C4-2B (cell line): Measurements from ENCODE around the gene GMEB1.

Experiments used
- H3K27ac ChIP-seq: fragments of 450-650 bp; 2 replicates; pipeline ENCODE4 v1.5.1; 2017
- CTCF ChIP-seq: fragments of 450-650 bp; conservative IDR thresholded peaks from 2 replicates; pipeline ENCODE4 v1.5.1; 2017; ENCODE audit warnings: mild to moderate bottlenecking
- ZFX ChIP-seq: fragments of 450-650 bp; IDR thresholded peaks from 2 replicates; pipeline ENCODE4 v1.6.1; 2017

The GMEB1 gene

DNA sequence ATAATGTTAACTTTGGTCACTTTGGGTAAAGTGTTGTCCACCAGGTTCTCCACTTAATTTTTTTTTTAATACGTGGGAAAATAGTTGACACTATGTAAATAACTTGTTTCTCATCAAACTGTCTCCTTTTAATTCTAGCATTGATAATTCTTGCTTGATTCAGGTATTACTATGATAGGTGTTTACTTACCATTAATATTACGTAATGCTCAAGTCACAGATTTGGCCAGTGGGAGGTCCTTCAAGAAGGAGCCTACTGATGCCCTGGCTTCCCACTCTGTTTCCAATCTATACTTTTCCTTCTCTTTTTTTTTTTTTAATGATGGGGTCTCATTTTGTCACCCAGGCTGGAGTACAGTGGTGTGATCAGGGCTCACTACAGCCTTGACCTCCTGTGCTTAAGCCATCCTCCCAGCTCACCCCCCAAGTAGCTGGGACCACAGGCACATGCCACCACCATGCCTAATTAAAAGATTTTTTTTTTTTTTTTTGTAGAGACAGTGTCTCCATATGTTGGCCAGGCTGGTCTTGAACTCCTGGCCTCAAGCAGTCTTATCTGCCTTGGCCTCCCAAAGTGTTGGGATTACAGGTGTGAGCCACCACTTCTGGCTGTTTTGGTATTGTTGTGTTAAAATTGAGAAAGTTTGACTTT is 98.1 kb downstream of the GMEB1 start:
- no peak for TF ChIP-seq ZFX
- TF ChIP-seq CTCF: no peak
- no peak overlapping the region for H3K27ac ChIP-seq
